ENCODE results near the gene TNNI3. TPM values are rescaled to one million over a fixed set of nuclear protein-coding genes. Genes with fewer than 3 reads are reported as not detected.
A peak's percentile ranks its signal among the peaks of the same experiment; 100 is the strongest.

The TNNI3 gene
- total and polyA plus RNA-seq, 9 of the 15 experiments (the other 6 are each of a cell fraction or from before 2014, with no cell fraction given), result 4.7 to 158 (median 42.0) TPM

DNA sequence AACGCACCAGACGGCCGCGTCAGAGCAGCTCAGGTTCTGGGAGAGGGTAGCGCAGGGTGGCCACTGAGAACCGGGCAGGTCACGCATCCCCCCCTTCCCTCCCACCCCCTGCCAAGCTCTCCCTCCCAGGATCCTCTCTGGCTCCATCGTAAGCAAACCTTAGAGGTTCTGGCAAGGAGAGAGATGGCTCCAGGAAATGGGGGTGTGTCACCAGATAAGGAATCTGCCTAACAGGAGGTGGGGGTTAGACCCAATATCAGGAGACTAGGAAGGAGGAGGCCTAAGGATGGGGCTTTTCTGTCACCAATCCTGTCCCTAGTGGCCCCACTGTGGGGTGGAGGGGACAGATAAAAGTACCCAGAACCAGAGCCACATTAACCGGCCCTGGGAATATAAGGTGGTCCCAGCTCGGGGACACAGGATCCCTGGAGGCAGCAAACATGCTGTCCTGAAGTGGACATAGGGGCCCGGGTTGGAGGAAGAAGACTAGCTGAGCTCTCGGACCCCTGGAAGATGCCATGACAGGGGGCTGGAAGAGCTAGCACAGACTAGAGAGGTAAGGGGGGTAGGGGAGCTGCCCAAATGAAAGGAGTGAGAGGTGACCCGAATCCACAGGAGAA, 42.0 kb downstream of the TNNI3 start (continued):
- TF ChIP-seq GTF2F1 (IDR thresholded peaks at IDR 0.05; ENCODE audit: low read depth, low read length) (no peak), STAT5B (CRISPR knock-in tag; IDR thresholded peaks at IDR 0.05) (no peak), GABPA (tag; conservative IDR thresholded peaks at IDR 0.05; ENCODE audit: low read depth) (no peak), MXI1 (IDR thresholded peaks at IDR 0.05; ENCODE audit: low read depth, low read length) (no peak), ZNF561 (CRISPR knock-in tag; conservative IDR thresholded peaks at IDR 0.05) (no peak), RCOR1 (IDR thresholded peaks at IDR 0.05; ENCODE audit: borderline replicate concordance in 1 of 2, low read depth in 2 of 2, low read length in 2 of 2) (peak in 1 of 2 experiments; percentile 56; a peak in 1 of 4 replicates), CREM (IDR thresholded peaks at IDR 0.05; ENCODE audit: low read depth) (0 out of 2 replicates have a peak, but pooled peaks have one; percentile 22), MAZ (CRISPR knock-in tag; conservative IDR thresholded peaks at IDR 0.05 in 1 of 2, IDR thresholded peaks at IDR 0.05 in 1 of 2) (peak in 1 of 2 experiments; percentile 27; a peak in 1 of 4 replicates), NR2F6 (CRISPR knock-in tag; IDR thresholded peaks at IDR 0.05) (no peak), RAD21 (CRISPR knock-in tag; conservative IDR thresholded peaks at IDR 0.05 in 1 of 2, IDR thresholded peaks at IDR 0.05 in 1 of 2) (no peak), STAT5A (IDR thresholded peaks at IDR 0.05; ENCODE audit: borderline replicate concordance, low read length) (no peak), EP300 (IDR thresholded peaks at IDR 0.05; ENCODE audit: low read length) (peak; percentile 20; the same call in 1 of the 2 replicates), ARID1B (IDR thresholded peaks at IDR 0.05) (0 out of 2 replicates have a peak, but pooled peaks have one; percentile 24), LCOR (CRISPR knock-in tag; IDR thresholded peaks at IDR 0.05) (no peak), ZNF232 (CRISPR knock-in tag; IDR thresholded peaks at IDR 0.05) (no peak), SIRT6 (IDR thresholded peaks at IDR 0.05; ENCODE audit: low read depth, low read length) (no peak), PTRF (tag; IDR thresholded peaks at IDR 0.05) (no peak), BRD4 (IDR thresholded peaks at IDR 0.05) (no peak)
- TF ChIP-seq, protein P1, sequence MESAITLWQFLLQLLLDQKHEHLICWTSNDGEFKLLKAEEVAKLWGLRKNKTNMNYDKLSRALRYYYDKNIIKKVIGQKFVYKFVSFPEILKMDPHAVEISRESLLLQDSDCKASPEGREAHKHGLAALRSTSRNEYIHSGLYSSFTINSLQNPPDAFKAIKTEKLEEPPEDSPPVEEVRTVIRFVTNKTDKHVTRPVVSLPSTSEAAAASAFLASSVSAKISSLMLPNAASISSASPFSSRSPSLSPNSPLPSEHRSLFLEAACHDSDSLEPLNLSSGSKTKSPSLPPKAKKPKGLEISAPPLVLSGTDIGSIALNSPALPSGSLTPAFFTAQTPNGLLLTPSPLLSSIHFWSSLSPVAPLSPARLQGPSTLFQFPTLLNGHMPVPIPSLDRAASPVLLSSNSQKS (CRISPR knock-in tag; IDR thresholded peaks at IDR 0.05), result no peak
- TF ChIP-seq, protein P2, sequence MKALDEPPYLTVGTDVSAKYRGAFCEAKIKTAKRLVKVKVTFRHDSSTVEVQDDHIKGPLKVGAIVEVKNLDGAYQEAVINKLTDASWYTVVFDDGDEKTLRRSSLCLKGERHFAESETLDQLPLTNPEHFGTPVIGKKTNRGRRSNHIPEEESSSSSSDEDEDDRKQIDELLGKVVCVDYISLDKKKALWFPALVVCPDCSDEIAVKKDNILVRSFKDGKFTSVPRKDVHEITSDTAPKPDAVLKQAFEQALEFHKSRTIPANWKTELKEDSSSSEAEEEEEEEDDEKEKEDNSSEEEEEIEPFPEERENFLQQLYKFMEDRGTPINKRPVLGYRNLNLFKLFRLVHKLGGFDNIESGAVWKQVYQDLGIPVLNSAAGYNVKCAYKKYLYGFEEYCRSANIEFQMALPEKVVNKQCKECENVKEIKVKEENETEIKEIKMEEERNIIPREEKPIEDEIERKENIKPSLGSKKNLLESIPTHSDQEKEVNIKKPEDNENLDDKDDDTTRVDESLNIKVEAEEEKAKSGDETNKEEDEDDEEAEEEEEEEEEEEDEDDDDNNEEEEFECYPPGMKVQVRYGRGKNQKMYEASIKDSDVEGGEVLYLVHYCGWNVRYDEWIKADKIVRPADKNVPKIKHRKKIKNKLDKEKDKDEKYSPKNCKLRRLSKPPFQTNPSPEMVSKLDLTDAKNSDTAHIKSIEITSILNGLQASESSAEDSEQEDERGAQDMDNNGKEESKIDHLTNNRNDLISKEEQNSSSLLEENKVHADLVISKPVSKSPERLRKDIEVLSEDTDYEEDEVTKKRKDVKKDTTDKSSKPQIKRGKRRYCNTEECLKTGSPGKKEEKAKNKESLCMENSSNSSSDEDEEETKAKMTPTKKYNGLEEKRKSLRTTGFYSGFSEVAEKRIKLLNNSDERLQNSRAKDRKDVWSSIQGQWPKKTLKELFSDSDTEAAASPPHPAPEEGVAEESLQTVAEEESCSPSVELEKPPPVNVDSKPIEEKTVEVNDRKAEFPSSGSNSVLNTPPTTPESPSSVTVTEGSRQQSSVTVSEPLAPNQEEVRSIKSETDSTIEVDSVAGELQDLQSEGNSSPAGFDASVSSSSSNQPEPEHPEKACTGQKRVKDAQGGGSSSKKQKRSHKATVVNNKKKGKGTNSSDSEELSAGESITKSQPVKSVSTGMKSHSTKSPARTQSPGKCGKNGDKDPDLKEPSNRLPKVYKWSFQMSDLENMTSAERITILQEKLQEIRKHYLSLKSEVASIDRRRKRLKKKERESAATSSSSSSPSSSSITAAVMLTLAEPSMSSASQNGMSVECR (CRISPR knock-in tag; IDR thresholded peaks at IDR 0.05), result no peak
- TF ChIP-seq, protein P3, sequence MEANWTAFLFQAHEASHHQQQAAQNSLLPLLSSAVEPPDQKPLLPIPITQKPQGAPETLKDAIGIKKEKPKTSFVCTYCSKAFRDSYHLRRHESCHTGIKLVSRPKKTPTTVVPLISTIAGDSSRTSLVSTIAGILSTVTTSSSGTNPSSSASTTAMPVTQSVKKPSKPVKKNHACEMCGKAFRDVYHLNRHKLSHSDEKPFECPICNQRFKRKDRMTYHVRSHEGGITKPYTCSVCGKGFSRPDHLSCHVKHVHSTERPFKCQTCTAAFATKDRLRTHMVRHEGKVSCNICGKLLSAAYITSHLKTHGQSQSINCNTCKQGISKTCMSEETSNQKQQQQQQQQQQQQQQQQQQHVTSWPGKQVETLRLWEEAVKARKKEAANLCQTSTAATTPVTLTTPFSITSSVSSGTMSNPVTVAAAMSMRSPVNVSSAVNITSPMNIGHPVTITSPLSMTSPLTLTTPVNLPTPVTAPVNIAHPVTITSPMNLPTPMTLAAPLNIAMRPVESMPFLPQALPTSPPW (CRISPR knock-in tag; IDR thresholded peaks at IDR 0.05), result peak; percentile 76
